ENCODE data around the gene KIF26B.

- TF ChIP-seq, protein P1, sequence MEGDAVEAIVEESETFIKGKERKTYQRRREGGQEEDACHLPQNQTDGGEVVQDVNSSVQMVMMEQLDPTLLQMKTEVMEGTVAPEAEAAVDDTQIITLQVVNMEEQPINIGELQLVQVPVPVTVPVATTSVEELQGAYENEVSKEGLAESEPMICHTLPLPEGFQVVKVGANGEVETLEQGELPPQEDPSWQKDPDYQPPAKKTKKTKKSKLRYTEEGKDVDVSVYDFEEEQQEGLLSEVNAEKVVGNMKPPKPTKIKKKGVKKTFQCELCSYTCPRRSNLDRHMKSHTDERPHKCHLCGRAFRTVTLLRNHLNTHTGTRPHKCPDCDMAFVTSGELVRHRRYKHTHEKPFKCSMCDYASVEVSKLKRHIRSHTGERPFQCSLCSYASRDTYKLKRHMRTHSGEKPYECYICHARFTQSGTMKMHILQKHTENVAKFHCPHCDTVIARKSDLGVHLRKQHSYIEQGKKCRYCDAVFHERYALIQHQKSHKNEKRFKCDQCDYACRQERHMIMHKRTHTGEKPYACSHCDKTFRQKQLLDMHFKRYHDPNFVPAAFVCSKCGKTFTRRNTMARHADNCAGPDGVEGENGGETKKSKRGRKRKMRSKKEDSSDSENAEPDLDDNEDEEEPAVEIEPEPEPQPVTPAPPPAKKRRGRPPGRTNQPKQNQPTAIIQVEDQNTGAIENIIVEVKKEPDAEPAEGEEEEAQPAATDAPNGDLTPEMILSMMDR (IDR thresholded peaks at IDR 0.05) = no peak
- no peak for TF ChIP-seq HOXB5 (CRISPR knock-in tag; IDR thresholded peaks at IDR 0.05)
These were observed 593.5 kb downstream of the KIF26B start for GRCh38 chr1:245748240-245748639.

Data from A549 (cell line).